GM18858 (cell line): ENCODE measurements around the gene PWWP2B.

ENCODE experiments used
- ATAC-seq: cut with Tn5 transposase; IDR thresholded peaks from one replicate; pipeline ENCODE4 v1.9.1; 2021; ENCODE audit not compliant: unreplicated experiment

Gene PWWP2B

GRCh38 chr10:132466520-132467463, 69.8 kb downstream of the PWWP2B start:
- ATAC-seq, result no peak
